Endothelial cell of umbilical vein (primary cell): ENCODE measurements around the gene KRT84. TPM values are rescaled to one million over a fixed set of nuclear protein-coding genes. Genes with fewer than 3 reads are reported as not detected.

Source experiments
- BruUV-seq: library from RNA; stranded (reverse); fragments of 400-500 nt; replicated peaks from 2 replicates; lab custom pipeline; 2021; lab: Mats Ljungman, UMichigan
- CTCF ChIA-PET: fragments of 300-600, 350-600 bp; sonication (Branson Sonifier 250); formaldehyde crosslinking; loops from one replicate; lab custom pipeline; 2021; ENCODE audit warnings: antibody characterized with exemption, inconsistent platforms; lab: Charles Lee
- POLR2A ChIA-PET: fragments of 300-600, 350-600 bp; sonication (Branson Sonifier 250); formaldehyde crosslinking; loops from one replicate; lab custom pipeline; 2021; ENCODE audit warnings: antibody characterized with exemption, inconsistent platforms; lab: Charles Lee
- DNase-seq: peaks from one replicate; pipeline ENCODE4 v3.0.0-alpha.2; 2011; ENCODE audit warnings: low read depth, low spot score
- FAIRE-seq: peaks from 2 replicates; lab custom pipeline; 2011; peaks lifted over from hg19 to GRCh38; lab: Jason Lieb, UNC
- H2AFZ ChIP-seq: 2 replicates; pipeline ENCODE4 v1.6.0; 2012; ENCODE audit warnings: low read depth, low read length, control low read depth, inconsistent platforms
- H3K27ac ChIP-seq: 2 replicates; pipeline ENCODE4 v1.5.1; 2011; ENCODE audit warnings: low read depth, mild to moderate bottlenecking, control low read depth, low read length, moderate library complexity; ENCODE audit not compliant: insufficient read depth
- H3K27me3 ChIP-seq, 2 experiments: 2 replicates each; pipeline versions ENCODE4 v1.6.0 to v1.6.1; 2011; ENCODE audit warnings: low read length in 2 of 2, mixed read lengths in 1 of 2; ENCODE audit not compliant: control insufficient read depth in 2 of 2, insufficient read depth in 2 of 2
- H3K36me3 ChIP-seq, 2 experiments: 2 replicates in 1 of 2; 3 replicates in 1 of 2; pipeline ENCODE4 v1.5.1; 2011; ENCODE audit warnings: low read length in 2 of 2, mild to moderate bottlenecking in 1 of 2, moderate library complexity in 1 of 2; ENCODE audit not compliant: control insufficient read depth in 2 of 2, insufficient read depth in 2 of 2; ENCODE audit errors: extremely low read depth in 1 of 2
- H3K4me1 ChIP-seq: 3 replicates; pipeline ENCODE4 v1.5.1; 2011; ENCODE audit warnings: mild to moderate bottlenecking, low read length; ENCODE audit not compliant: control insufficient read depth, insufficient read depth; ENCODE audit errors: extremely low read depth
- H3K4me2 ChIP-seq: 2 replicates; pipeline ENCODE4 v1.6.1; 2011; ENCODE audit warnings: low read length, control low read depth, mixed read lengths; ENCODE audit not compliant: insufficient read depth
- H3K4me3 ChIP-seq, 3 experiments: fragments of 200-600 bp in 1 of 3; sonication (generic), shearing (Covaris generic) in 1 of 3; replicated peaks in 1 of 3; 2 replicates each; pipeline ENCODE4 v1.5.1; 2011 to 2016; ENCODE audit warnings: control low read depth in 3 of 3, low read length in 3 of 3, mild to moderate bottlenecking in 2 of 3, inconsistent platforms in 1 of 3, low read depth in 1 of 3, moderate library complexity in 1 of 3; ENCODE audit not compliant: insufficient read depth in 1 of 3
- H3K79me2 ChIP-seq: 2 replicates; pipeline ENCODE4 v1.6.0; 2012; ENCODE audit warnings: low read length, inconsistent platforms; ENCODE audit not compliant: control insufficient read depth, insufficient read depth
- H3K9ac ChIP-seq: replicated peaks from 2 replicates; pipeline ENCODE3; 2011; ENCODE audit warnings: low read length, control low read depth; ENCODE audit not compliant: insufficient read depth; ENCODE audit errors: extremely low read depth
- H3K9me1 ChIP-seq: replicated peaks from 3 replicates; pipeline ENCODE4 v1.6.0; 2011; ENCODE audit warnings: mild to moderate bottlenecking, low read length; ENCODE audit not compliant: control insufficient read depth, insufficient read depth; ENCODE audit errors: extremely low read depth
- H3K9me3 ChIP-seq: replicated peaks from 2 replicates; pipeline ENCODE4 v1.5.1; 2012; ENCODE audit warnings: low read length, inconsistent platforms; ENCODE audit not compliant: control insufficient read depth, insufficient read depth
- H4K20me1 ChIP-seq: replicated peaks from 2 replicates; pipeline ENCODE3; 2011; ENCODE audit warnings: mild to moderate bottlenecking, low read length; ENCODE audit not compliant: control insufficient read depth, insufficient read depth; ENCODE audit errors: extremely low read depth
- CTCF ChIP-seq, 2 donors: IDR thresholded peaks; 1 replicate in 1 of 2; 2 replicates in 1 of 2; pipeline ENCODE4 v1.5.1; 2011; ENCODE audit warnings: low read length in 2 of 2, mild to moderate bottlenecking in 2 of 2, moderate library complexity in 2 of 2, control low read depth in 1 of 2, inconsistent platforms in 1 of 2, low read depth in 1 of 2; ENCODE audit not compliant: insufficient read depth in 1 of 2; ENCODE audit errors: extremely low read depth in 1 of 2
- EZH2 ChIP-seq: IDR thresholded peaks from 2 replicates; pipeline ENCODE4 v1.6.1; 2012; ENCODE audit warnings: borderline replicate concordance, low read depth, mild to moderate bottlenecking, moderate library complexity, low read length, inconsistent platforms; ENCODE audit not compliant: severe bottlenecking
- FOS ChIP-seq: IDR thresholded peaks from 2 replicates; pipeline ENCODE4 v1.6.1; 2011; ENCODE audit warnings: mild to moderate bottlenecking, low read length, moderate library complexity, borderline replicate concordance; ENCODE audit not compliant: insufficient read depth
- GATA2 ChIP-seq: IDR thresholded peaks from 2 replicates; pipeline ENCODE4 v1.7.0; 2011; ENCODE audit warnings: low read depth, mild to moderate bottlenecking, moderate library complexity, mixed read lengths, low read length; ENCODE audit not compliant: insufficient read length, insufficient read depth
- JUN ChIP-seq: IDR thresholded peaks from 2 replicates; pipeline ENCODE4 v1.6.1; 2011; ENCODE audit warnings: borderline replicate concordance, low read depth; ENCODE audit not compliant: insufficient read length, insufficient read depth
- MAX ChIP-seq: IDR thresholded peaks from 2 replicates; pipeline ENCODE4 v1.6.1; 2011; ENCODE audit not compliant: insufficient read depth, insufficient read length
- MYC ChIP-seq: IDR thresholded peaks from one replicate; pipeline ENCODE4 v1.6.1; 2011; ENCODE audit warnings: mild to moderate bottlenecking, low read depth, low read length
- POLR2A ChIP-seq: IDR thresholded peaks from 2 replicates; pipeline ENCODE4 v1.6.1; 2012; ENCODE audit warnings: low read depth, mild to moderate bottlenecking, control low read depth, low read length
- POLR2AphosphoS5 ChIP-seq: IDR thresholded peaks from 2 replicates; pipeline ENCODE4 v1.6.1; 2012; ENCODE audit warnings: low read depth, mild to moderate bottlenecking, control low read depth, low read length, moderate library complexity; ENCODE audit not compliant: insufficient read depth
- dilution Hi-C: fragments of 300-500 bp; cut with MboI; formaldehyde crosslinking; loops from one replicate; pipeline ENCODE4 v1.15.0; 2019; ENCODE audit warnings: low sequenced_read_pairs; ENCODE audit not compliant: extremely low pct_ligation_motif_present
- intact Hi-C: fragments of 100-400 bp; cut with micrococcal nuclease; formaldehyde crosslinking; loops from one replicate; pipeline ENCODE4 v1.10.0; 2022
- polyA plus RNA-seq, 4 experiments: library from polyadenylated mRNA; depleted of rRNA in 3 of 4; stranded (reverse) in 3 of 4; unstranded in 1 of 4; fragments of >200 nt; gene quantifications; 2 replicates each; pipeline versions ENCODE4 v1.2.1 to v1.2.3, GENCODE V29; 2011 to 2012; ENCODE audit warnings: missing spikeins in 1 of 4
- total RNA-seq: library from RNA; stranded (reverse); gene quantifications from 2 replicates; pipeline ENCODE4 v1.2.3, GENCODE V29; 2021

The KRT84 gene
- total and polyA plus RNA-seq, 2 donors (not counting 3 experiments of a cell fraction or from before 2014, with no cell fraction given): not detected

DNA sequence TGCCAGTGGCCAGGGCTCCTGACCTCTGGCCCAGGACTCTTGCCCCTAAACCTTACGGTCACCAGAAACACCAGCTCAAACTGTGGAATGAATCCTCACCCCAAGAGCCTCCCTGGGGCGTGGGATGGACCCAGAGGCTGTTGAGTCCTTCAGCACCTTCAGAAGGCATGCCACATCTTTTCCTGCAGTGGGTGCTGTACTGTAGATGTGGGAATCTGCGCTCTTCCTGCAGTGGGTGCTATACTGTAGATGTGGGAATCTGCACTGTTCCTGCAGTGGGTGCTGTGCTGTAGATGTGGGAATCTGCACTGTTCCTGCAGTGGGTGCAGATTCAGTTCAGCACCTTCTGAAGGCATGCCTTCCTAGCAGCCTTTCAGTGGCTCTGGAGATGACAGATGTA, 19.5 kb upstream of the KRT84 start:
- intact Hi-C loops: no loop called here
- no TSS peak for BruUV-seq
- Histone ChIP-seq H3K79me2 (no peaks in the 10 kb centered on the region), H3K27ac (no peak overlapping the region), H3K4me1 (no peaks in the 10 kb centered on the region), H3K9me3 (no peaks in the 10 kb centered on the region), H2AFZ (no peak overlapping the region), H4K20me1 (no peaks in the 10 kb centered on the region), H3K4me3 (no peak overlapping the region), H3K36me3 (no peaks in the 10 kb centered on the region), H3K4me2 (no peak overlapping the region), H3K9ac (no peak overlapping the region), H3K27me3 (peaks cover 0 to 5% of the 10 kb centered on the region in 2 experiments), H3K9me1 (no peaks in the 10 kb centered on the region)
- DNase-seq (no peak), FAIRE-seq (no peak)
- TF ChIP-seq FOS: no peak
- no peak for TF ChIP-seq CTCF (IDR thresholded peaks at IDR 0.05; ENCODE audit: extremely low read depth in 1 of 2, insufficient read depth in 1 of 2, low read depth in 1 of 2, low read length in 2 of 2)
- no peak for TF ChIP-seq GATA2
- no peak for TF ChIP-seq MYC
- no peak for TF ChIP-seq MAX
- no peak for TF ChIP-seq POLR2AphosphoS5
- no peak for TF ChIP-seq JUN
- TF ChIP-seq POLR2A: no peak
- TF ChIP-seq EZH2: no peak
- POLR2A ChIA-PET: no interaction called here
- CTCF ChIA-PET: interaction anchor here (1.3 kb wide), 1 partner anchor 466 kb away, joined by 4 read pairs; no protein-coding TSS in a partner anchor
- dilution Hi-C loops: no loop called here
